BLaER1 (cell line): ENCODE data around the gene SMIM38.
A peak's percentile ranks its signal among the peaks of the same experiment; 100 is the strongest.

Experiments used
- H3K27ac ChIP-seq: shearing (Covaris generic); formaldehyde crosslinking; 2 replicates; pipeline ENCODE4 v1.8.1; 2022
- H3K27me3 ChIP-seq: shearing (Covaris generic); formaldehyde crosslinking; 2 replicates; pipeline ENCODE4 v1.8.1; 2022
- H3K36me3 ChIP-seq: shearing (Covaris generic); formaldehyde crosslinking; 2 replicates; pipeline ENCODE4 v1.8.1; 2022
- H3K4me1 ChIP-seq: shearing (Covaris generic); formaldehyde crosslinking; 2 replicates; pipeline ENCODE4 v1.8.1; 2022
- H3K4me2 ChIP-seq: shearing (Covaris generic); formaldehyde crosslinking; 2 replicates; pipeline ENCODE4 v1.8.1; 2022
- H3K4me3 ChIP-seq: shearing (Covaris generic); formaldehyde crosslinking; 2 replicates; pipeline ENCODE4 v1.8.1; 2022
- H3K9ac ChIP-seq: shearing (Covaris generic); formaldehyde crosslinking; 2 replicates; pipeline ENCODE4 v1.8.1; 2022
- H3K9me3 ChIP-seq: shearing (Covaris generic); formaldehyde crosslinking; 2 replicates; pipeline ENCODE4 v1.8.1; 2022
- H4K20me1 ChIP-seq: shearing (Covaris generic); formaldehyde crosslinking; 2 replicates; pipeline ENCODE4 v1.8.1; 2022
- Cebpa-rat ChIP-seq: shearing (Covaris generic); IDR thresholded peaks from 2 replicates; pipeline ENCODE4 v1.8.1; 2022

SMIM38 gene

GRCh38 chr11:69113646-69114340, 41.9 kb upstream of the SMIM38 start:
- no peaks in the 10 kb centered on the region for H3K4me1 ChIP-seq
- no peak overlapping the region for H3K9ac ChIP-seq
- H3K4me3 ChIP-seq = no peak overlapping the region
- H3K27me3 ChIP-seq = no peaks in the 10 kb centered on the region
- H3K27ac ChIP-seq = no peak overlapping the region
- H3K4me2 ChIP-seq = no peak overlapping the region
- H4K20me1 ChIP-seq = peaks cover 42% of the 10 kb centered on the region
- H3K9me3 ChIP-seq = no peaks in the 10 kb centered on the region
- H3K36me3 ChIP-seq = no peaks in the 10 kb centered on the region
- no peak for TF ChIP-seq Cebpa-rat

DNA sequence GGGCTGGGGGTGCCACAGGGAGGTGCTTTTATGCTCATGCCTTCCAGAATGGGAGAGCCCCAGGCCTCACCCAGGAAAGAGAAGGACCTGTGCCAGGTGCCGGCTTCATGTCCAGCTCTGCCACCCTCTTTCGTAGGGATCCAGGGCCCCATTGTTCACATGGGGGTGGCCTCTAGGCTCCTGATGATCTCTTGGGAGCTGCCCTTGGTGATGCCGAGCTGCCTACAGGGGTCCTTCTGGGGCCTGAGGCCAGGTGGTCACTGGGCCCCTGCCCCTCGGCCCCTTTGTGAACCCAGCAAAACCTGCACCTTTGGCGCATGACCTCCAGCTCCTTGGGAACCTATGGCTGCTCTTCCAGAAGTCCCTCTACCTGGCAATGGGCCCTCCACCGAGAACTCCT, 41.4 kb upstream of the SMIM38 start:
- peaks cover 42% of the 10 kb centered on the region for H4K20me1 ChIP-seq
- TF ChIP-seq Cebpa-rat = no peak
- no peak overlapping the region for H3K27ac ChIP-seq
- no peaks in the 10 kb centered on the region for H3K36me3 ChIP-seq
- no peaks in the 10 kb centered on the region for H3K27me3 ChIP-seq
- no peak overlapping the region for H3K4me2 ChIP-seq
- H3K9me3 ChIP-seq = peaks cover 4% of the 10 kb centered on the region; the same call in 1 of the 2 replicates
- no peaks in the 10 kb centered on the region for H3K4me1 ChIP-seq
- no peak overlapping the region for H3K4me3 ChIP-seq
- H3K9ac ChIP-seq = no peak overlapping the region

DNA sequence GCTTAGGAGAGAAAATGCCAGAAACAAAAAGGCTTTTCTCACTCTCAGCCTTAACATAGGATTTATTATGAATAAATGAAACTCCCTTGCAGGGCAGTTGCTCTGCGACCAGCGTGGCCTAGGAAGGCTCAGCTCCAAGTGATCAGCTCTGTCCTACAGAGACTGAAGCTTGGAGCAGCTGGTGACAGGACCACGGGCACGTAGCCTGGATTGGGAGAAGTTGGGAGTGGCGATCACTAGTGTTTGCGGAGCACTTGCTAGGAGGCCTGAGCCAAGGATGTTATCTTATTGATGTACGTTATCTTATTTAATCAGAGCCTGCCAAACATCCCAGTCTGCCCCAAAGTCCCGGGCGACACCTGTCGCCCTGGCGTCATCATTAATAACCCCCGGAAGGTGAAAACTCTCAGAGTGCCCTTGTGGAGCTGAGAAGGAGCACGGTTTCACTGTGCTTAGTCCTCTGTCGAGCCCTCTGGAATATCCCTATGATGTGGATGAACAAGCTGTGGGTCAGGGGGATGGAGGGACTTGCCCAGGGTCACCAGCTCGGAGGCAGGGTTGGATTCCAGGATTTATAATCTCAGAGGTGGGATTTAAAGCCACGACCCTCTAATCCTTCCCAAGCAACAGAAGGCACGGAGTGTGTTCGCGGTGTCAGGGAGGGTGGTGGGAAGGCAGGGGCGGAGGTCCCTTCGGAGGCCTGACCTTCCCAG, 40.8 kb upstream of the SMIM38 start:
- TF ChIP-seq Cebpa-rat = no peak
- H3K27me3 ChIP-seq = no peaks in the 10 kb centered on the region
- no peak overlapping the region for H3K4me2 ChIP-seq
- no peaks in the 10 kb centered on the region for H3K36me3 ChIP-seq
- no peak overlapping the region for H3K9ac ChIP-seq
- H3K27ac ChIP-seq = no peak overlapping the region
- H4K20me1 ChIP-seq = peaks cover 42% of the 10 kb centered on the region
- H3K4me3 ChIP-seq = no peak overlapping the region
- peaks cover 5% of the 10 kb centered on the region; the same call in 1 of the 2 replicates for H3K9me3 ChIP-seq
- no peaks in the 10 kb centered on the region for H3K4me1 ChIP-seq

GRCh38 chr11:69115586-69116560, 39.9 kb upstream of the SMIM38 start:
- Histone ChIP-seq H3K36me3 (no peaks in the 10 kb centered on the region), H3K27me3 (no peaks in the 10 kb centered on the region), H3K9me3 (peaks cover 5% of the 10 kb centered on the region; the same call in 1 of the 2 replicates), H3K4me3 (no peak overlapping the region), H3K4me2 (no peak overlapping the region), H3K9ac (no peak overlapping the region), H3K27ac (no peak overlapping the region), H3K4me1 (peaks cover 6% of the 10 kb centered on the region), H4K20me1 (peaks cover 45% of the 10 kb centered on the region)
- TF ChIP-seq Cebpa-rat = no peak

DNA sequence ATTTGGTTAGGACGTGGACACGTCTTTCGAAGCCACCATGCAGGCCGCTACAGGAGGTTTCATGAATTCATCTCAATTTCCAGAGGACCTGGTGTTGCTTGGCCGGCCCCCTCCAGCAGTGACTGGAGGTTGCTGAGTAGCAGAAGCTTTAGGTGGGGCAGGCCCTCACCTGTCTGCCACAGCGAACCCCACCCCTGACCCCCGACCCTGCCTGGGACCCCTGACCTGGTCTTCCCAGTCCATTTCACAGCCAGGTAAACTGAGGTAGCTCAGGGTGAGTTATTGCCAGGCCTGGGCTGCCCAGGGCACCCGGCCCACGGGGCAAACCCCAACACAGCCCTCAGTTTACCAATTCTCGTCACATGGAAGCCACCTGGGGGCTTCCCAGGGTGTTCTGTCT, 39.1 kb upstream of the SMIM38 start:
- Histone ChIP-seq H3K27me3 (no peaks in the 10 kb centered on the region), H3K9me3 (peaks cover 5% of the 10 kb centered on the region; the same call in 1 of the 2 replicates), H3K4me3 (no peak overlapping the region), H3K4me2 (no peak overlapping the region), H3K36me3 (no peaks in the 10 kb centered on the region), H3K27ac (no peak overlapping the region), H3K9ac (no peak overlapping the region), H3K4me1 (peaks cover 14% of the 10 kb centered on the region), H4K20me1 (peaks cover 53% of the 10 kb centered on the region)
- no peak for TF ChIP-seq Cebpa-rat

DNA sequence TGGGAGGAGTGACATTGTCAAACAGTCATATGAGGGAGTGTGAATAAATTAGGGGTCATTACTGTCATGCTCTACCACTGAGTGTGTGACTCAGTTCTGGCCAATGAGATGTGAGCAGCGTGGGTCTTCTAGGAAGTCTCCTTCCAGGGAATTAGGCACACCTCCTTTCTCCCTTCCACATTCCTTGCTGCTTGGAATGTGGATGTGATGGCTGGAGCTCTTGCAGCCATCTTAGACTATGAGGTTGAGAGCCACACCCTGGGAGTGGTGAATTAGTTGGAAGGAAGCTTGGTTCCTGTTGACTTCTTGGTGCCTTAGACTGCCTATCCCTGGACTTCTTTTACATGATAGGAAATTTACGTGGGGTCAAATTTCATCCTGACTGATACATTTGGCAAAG, 36.5 kb upstream of the SMIM38 start:
- no peaks in the 10 kb centered on the region for H3K36me3 ChIP-seq
- no peak overlapping the region for H3K4me2 ChIP-seq
- H3K4me1 ChIP-seq = peaks cover 39% of the 10 kb centered on the region
- peaks cover 5% of the 10 kb centered on the region; the same call in 1 of the 2 replicates for H3K9me3 ChIP-seq
- no peak overlapping the region for H3K4me3 ChIP-seq
- no peak for TF ChIP-seq Cebpa-rat
- H4K20me1 ChIP-seq = peaks cover 53% of the 10 kb centered on the region
- no peak overlapping the region for H3K27ac ChIP-seq
- no peak overlapping the region for H3K9ac ChIP-seq
- no peaks in the 10 kb centered on the region for H3K27me3 ChIP-seq

DNA sequence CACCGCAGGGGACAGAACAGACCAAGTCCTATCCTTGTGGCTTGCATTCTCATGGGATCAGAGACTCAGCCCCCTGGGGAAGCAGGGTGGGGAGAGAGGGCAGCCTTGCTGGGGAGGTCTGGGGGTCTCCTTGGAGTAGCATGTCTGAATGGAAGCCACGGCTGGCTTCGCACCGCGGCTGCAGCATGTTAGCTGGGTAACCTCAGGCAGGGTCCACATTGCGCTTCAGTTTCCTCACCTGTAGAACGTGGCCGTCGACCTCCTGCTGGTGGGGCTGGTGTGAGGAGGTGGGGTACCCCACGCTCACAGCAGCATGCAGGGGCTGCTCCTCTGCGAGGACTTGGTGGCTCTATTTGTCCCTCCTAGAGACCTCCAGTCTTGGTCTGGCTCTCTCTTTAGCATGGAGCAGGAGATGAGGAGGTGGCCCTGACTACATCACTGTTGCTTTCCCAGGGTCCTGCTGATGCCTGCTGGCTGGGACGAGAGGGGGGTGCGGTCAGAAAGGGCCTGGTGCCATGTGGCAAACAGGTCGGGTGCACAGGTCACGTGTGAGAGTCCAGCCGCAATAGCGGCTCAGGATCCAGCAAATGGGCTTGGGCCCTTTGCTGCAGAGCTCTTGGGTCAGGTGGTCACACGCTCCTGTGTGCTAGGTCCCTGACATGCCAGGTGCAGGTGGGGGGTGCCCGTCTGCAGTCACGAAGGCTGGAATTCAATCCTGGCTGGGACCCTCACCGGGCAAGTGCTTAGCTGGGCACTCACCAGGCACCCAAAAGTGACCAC, 35.4 kb upstream of the SMIM38 start:
- peaks cover 41% of the 10 kb centered on the region for H3K4me1 ChIP-seq
- H3K4me2 ChIP-seq = peak overlapping the region; percentile 55; the same call in 1 of the 2 replicates
- H3K9me3 ChIP-seq = peaks cover 5% of the 10 kb centered on the region; the same call in 1 of the 2 replicates
- no peaks in the 10 kb centered on the region for H3K27me3 ChIP-seq
- H3K4me3 ChIP-seq = no peak overlapping the region
- no peaks in the 10 kb centered on the region for H3K36me3 ChIP-seq
- no peak overlapping the region for H3K9ac ChIP-seq
- TF ChIP-seq Cebpa-rat = no peak
- no peak overlapping the region for H3K27ac ChIP-seq
- peaks cover 42% of the 10 kb centered on the region; the same call in 1 of the 2 replicates for H4K20me1 ChIP-seq

GRCh38 chr11:69121021-69121420, 34.7 kb upstream of the SMIM38 start:
- TF ChIP-seq Cebpa-rat = no peak
- Histone ChIP-seq H3K4me3 (no peak overlapping the region), H3K27ac (no peak overlapping the region), H3K4me2 (peak overlapping the region; percentile 55), H3K4me1 (peaks cover 41% of the 10 kb centered on the region), H4K20me1 (peaks cover 36% of the 10 kb centered on the region; the same call in 1 of the 2 replicates), H3K27me3 (no peaks in the 10 kb centered on the region), H3K36me3 (no peaks in the 10 kb centered on the region), H3K9ac (no peak overlapping the region), H3K9me3 (peaks cover 5% of the 10 kb centered on the region; the same call in 1 of the 2 replicates)
